ENCODE measurements around the gene PLA2G2D.

GRCh38 chr1:20115479-20115878 is 3.9 kb downstream of the PLA2G2D start:
- TF ChIP-seq TSHZ2 (CRISPR knock-in tag; IDR thresholded peaks at IDR 0.05) (no peak), PATZ1 (CRISPR knock-in tag; IDR thresholded peaks at IDR 0.05; ENCODE audit: borderline replicate concordance) (no peak), ZFP30 (CRISPR knock-in tag; IDR thresholded peaks at IDR 0.05) (no peak), ZNF8 (CRISPR knock-in tag; IDR thresholded peaks at IDR 0.05) (no peak)
